ENCODE data around the gene AXDND1. TPM values are rescaled to one million over a fixed set of nuclear protein-coding genes. Genes with fewer than 3 reads are reported as not detected.

The AXDND1 gene
- total and polyA plus RNA-seq, 9 of the 15 experiments (the other 6 are each of a cell fraction or from before 2014, with no cell fraction given), result 0.03 to 0.13 (median 0.06) TPM; not detected in 5

GRCh38 chr1:179541774-179542173 lies 176.0 kb downstream of the AXDND1 start (continued):
- no peak for TF ChIP-seq KLF6 (CRISPR knock-in tag; IDR thresholded peaks at IDR 0.05; ENCODE audit: borderline replicate concordance)
- no peak for TF ChIP-seq SAFB2 (IDR thresholded peaks at IDR 0.05; ENCODE audit: borderline replicate concordance, low read depth, low read length, severe bottlenecking)
- no peak for TF ChIP-seq GATAD2B (IDR thresholded peaks at IDR 0.05; ENCODE audit: borderline replicate concordance)
- no peak for TF ChIP-seq HCFC1 (IDR thresholded peaks at IDR 0.05; ENCODE audit: low read depth, low read length)
- TF ChIP-seq ELF2 (CRISPR knock-in tag; IDR thresholded peaks at IDR 0.05), result no peak
- TF ChIP-seq ZNF174 (CRISPR knock-in tag; IDR thresholded peaks at IDR 0.05), result no peak
- TF ChIP-seq ZNF77 (CRISPR knock-in tag; IDR thresholded peaks at IDR 0.05), result no peak
- no peak for TF ChIP-seq ID3 (CRISPR knock-in tag; IDR thresholded peaks at IDR 0.05)
- no peak for TF ChIP-seq ID3 (tag; IDR thresholded peaks at IDR 0.05)
- TF ChIP-seq E2F5 (CRISPR knock-in tag; IDR thresholded peaks at IDR 0.05), result no peak
- TF ChIP-seq UBTF (IDR thresholded peaks at IDR 0.05; ENCODE audit: borderline replicate concordance in 1 of 2, low read depth in 2 of 2, low read length in 2 of 2), result no peak
- TF ChIP-seq POLR2B (IDR thresholded peaks at IDR 0.05; ENCODE audit: low read depth, partially characterized antibody), result no peak
- no peak for TF ChIP-seq ZNF140 (CRISPR knock-in tag; IDR thresholded peaks at IDR 0.05)

Data from K562 (cell line).